HEK293 (cell line): ENCODE measurements around the gene IL15RA.
"Not testable (repeated sequence)": the region's sequence is repeated elsewhere in the genome, so short reads cannot be mapped to it uniquely, and the experiment has no call there.

Source experiments
- CTCF ChIA-PET: fragments of 350-600 bp; formaldehyde crosslinking; extraction: SDS; loops from one replicate; lab custom pipeline; 2021; ENCODE audit warnings: antibody characterized with exemption; lab: Yijun Ruan, JAX
- POLR2A ChIA-PET: fragments of 300-600 bp; formaldehyde crosslinking; extraction: SDS; loops from one replicate; lab custom pipeline; 2020; ENCODE audit warnings: antibody characterized with exemption, inconsistent platforms; lab: Yijun Ruan, JAX
- H3K27ac ChIP-seq: fragments of 200-500 bp; sonication (Bioruptor generic); 2 replicates; pipeline ENCODE4 v1.5.1; 2014; ENCODE audit warnings: low read depth, low read length, control low read depth, inconsistent platforms; ENCODE audit errors: extremely low read depth
- H3K36me3 ChIP-seq, 2 experiments: fragments of 200-500 bp in 1 of 2; sonication (Bioruptor generic) in 1 of 2; 1 replicate in 1 of 2; 2 replicates in 1 of 2; pipeline ENCODE4 v1.5.1; 2014 to 2017; ENCODE audit warnings: inconsistent platforms in 2 of 2, low read length in 2 of 2; ENCODE audit not compliant: control insufficient read depth in 2 of 2, insufficient read depth in 1 of 2
- H3K4me1 ChIP-seq: fragments of 200-500 bp; sonication (Bioruptor generic); 2 replicates; pipeline ENCODE4 v1.5.1; 2014; ENCODE audit warnings: mild to moderate bottlenecking, low read length, inconsistent platforms; ENCODE audit not compliant: control insufficient read depth, insufficient read depth
- H3K4me3 ChIP-seq: 2 replicates; pipeline ENCODE4 v1.5.1; 2011; ENCODE audit warnings: low read depth, mild to moderate bottlenecking, control low read depth, low read length, moderate library complexity
- H3K9me3 ChIP-seq: fragments of 200-500 bp; sonication (Bioruptor generic); 2 replicates; pipeline ENCODE4 v1.5.1; 2014; ENCODE audit warnings: low read depth, low read length, inconsistent platforms; ENCODE audit not compliant: control insufficient read depth, insufficient read depth
- ZBTB48 ChIP-seq: fragments of 450-650 bp; formaldehyde crosslinking; IDR thresholded peaks from 2 replicates; pipeline ENCODE4 v1.5.1; 2016; ENCODE audit warnings: missing biosample characterization, missing genetic modification characterization
- ZNF121 ChIP-seq: fragments of 450-650 bp; formaldehyde crosslinking; IDR thresholded peaks from 2 replicates; pipeline ENCODE4 v1.5.1; 2016; ENCODE audit warnings: missing biosample characterization, missing genetic modification characterization
- ZNF140 ChIP-seq: fragments of 450-650 bp; formaldehyde crosslinking; IDR thresholded peaks from 2 replicates; pipeline ENCODE4 v1.5.1; 2016; ENCODE audit warnings: missing biosample characterization, missing genetic modification characterization
- ZNF223 ChIP-seq: fragments of 450-650 bp; formaldehyde crosslinking; IDR thresholded peaks from 2 replicates; pipeline ENCODE4 v1.5.1; 2016; ENCODE audit warnings: missing biosample characterization, missing genetic modification characterization
- ZNF335 ChIP-seq: fragments of 450-650 bp; formaldehyde crosslinking; conservative IDR thresholded peaks from 2 replicates; pipeline ENCODE4 v1.5.1; 2016; ENCODE audit warnings: missing biosample characterization, missing genetic modification characterization
- ZNF501 ChIP-seq: fragments of 450-650 bp; formaldehyde crosslinking; IDR thresholded peaks from 2 replicates; pipeline ENCODE4 v1.5.1; 2016; ENCODE audit warnings: missing biosample characterization, missing genetic modification characterization
- ZNF654 ChIP-seq: fragments of 450-650 bp; formaldehyde crosslinking; IDR thresholded peaks from 2 replicates; pipeline ENCODE4 v1.5.1; 2016; ENCODE audit warnings: low read depth, missing biosample characterization, missing genetic modification characterization
- TF ChIP-seq, protein P1 (sequence below): fragments of 450-650 bp; formaldehyde crosslinking; IDR thresholded peaks from 2 replicates; pipeline ENCODE4 v1.5.1; 2017; ENCODE audit warnings: missing biosample characterization, missing genetic modification characterization

Gene IL15RA

DNA sequence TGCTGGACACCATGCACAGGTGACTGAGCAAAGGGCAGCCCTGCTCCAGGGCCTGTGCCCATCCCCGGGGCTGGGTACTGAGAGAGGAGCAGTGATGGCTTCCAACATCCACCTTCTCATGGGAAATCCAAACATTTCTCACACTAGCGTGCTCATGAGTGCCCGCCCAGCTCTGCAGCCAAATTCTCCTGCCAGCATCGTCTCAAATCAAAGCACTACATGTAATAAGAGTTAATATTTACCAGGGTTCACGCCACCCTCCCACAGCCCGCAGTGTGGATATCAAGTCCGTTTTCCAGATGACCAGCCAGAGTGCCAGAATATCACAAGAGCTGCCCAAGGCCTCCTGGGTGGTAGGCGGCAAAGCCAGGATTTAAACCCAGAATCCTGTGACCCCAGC lies 12.1 kb downstream of the IL15RA start (continued):
- TF ChIP-seq, protein P1, sequence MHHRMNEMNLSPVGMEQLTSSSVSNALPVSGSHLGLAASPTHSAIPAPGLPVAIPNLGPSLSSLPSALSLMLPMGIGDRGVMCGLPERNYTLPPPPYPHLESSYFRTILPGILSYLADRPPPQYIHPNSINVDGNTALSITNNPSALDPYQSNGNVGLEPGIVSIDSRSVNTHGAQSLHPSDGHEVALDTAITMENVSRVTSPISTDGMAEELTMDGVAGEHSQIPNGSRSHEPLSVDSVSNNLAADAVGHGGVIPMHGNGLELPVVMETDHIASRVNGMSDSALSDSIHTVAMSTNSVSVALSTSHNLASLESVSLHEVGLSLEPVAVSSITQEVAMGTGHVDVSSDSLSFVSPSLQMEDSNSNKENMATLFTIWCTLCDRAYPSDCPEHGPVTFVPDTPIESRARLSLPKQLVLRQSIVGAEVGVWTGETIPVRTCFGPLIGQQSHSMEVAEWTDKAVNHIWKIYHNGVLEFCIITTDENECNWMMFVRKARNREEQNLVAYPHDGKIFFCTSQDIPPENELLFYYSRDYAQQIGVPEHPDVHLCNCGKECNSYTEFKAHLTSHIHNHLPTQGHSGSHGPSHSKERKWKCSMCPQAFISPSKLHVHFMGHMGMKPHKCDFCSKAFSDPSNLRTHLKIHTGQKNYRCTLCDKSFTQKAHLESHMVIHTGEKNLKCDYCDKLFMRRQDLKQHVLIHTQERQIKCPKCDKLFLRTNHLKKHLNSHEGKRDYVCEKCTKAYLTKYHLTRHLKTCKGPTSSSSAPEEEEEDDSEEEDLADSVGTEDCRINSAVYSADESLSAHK (tag by site-specific recombination): no peak
- TF ChIP-seq ZNF140 (tag by site-specific recombination) (no peak), ZNF654 (tag by site-specific recombination) (no peak)

DNA sequence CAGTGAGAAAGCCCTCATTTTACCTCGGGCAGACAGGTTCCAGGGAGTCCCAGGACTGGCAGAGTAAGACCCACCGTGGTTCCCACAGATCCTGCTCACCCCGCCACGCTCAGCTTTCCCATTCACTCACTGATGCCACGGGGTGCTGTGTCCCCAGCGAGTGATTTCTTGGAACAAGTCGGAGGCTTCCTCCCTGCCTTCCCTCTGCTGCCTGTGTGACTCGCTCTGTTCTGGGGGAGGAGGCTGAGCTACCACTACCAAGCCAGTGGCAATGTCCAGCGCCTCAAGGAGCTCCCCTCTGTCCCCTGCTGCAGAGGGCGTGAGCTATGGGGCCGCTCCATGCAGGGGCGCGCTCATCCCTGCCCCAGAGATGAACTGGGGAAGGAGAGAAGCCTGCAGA lies 12.6 kb downstream of the IL15RA start:
- no peak for TF ChIP-seq ZNF335 (tag by site-specific recombination)
- H3K27ac ChIP-seq: no peak overlapping the region
- H3K4me1 ChIP-seq: no peaks in the 10 kb centered on the region
- no peaks in the 10 kb centered on the region for H3K36me3 ChIP-seq
- H3K9me3 ChIP-seq: no peaks in the 10 kb centered on the region
- ChIA-PET CTCF (no interaction called here), POLR2A (no interaction called here)
- no peak overlapping the region for H3K4me3 ChIP-seq

DNA sequence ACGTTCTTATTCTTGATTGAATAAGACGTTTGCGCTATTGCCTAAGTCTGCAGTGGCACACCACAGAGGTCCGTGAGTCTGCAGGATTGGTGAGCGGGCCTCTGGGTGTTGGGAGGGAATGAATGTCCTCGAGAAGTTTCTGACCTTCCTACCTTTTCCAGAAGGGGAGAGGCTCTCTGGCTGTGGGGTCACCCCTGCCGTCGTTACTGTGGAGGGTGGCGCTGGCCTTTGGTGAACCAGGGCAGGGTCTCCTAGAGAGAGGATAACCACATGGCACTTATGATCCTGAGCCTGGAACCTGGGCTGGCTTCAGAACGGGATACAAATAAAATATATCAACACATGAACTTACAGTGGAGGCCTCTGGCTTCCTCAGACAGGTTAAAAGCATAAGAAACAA lies 13.8 kb downstream of the IL15RA start:
- H3K27ac ChIP-seq: no peak overlapping the region
- TF ChIP-seq ZBTB48 (tag by site-specific recombination): no peak
- TF ChIP-seq ZNF223 (tag by site-specific recombination): no peak
- TF ChIP-seq, protein P1 (tag by site-specific recombination): no peak
- TF ChIP-seq ZNF501 (tag by site-specific recombination): no peak
- no peak overlapping the region for H3K4me3 ChIP-seq
- H3K4me1 ChIP-seq: no peaks in the 10 kb centered on the region
- no peaks in the 10 kb centered on the region for H3K36me3 ChIP-seq
- no peaks in the 10 kb centered on the region for H3K9me3 ChIP-seq
- POLR2A ChIA-PET: no interaction called here
- CTCF ChIA-PET: no interaction called here

DNA sequence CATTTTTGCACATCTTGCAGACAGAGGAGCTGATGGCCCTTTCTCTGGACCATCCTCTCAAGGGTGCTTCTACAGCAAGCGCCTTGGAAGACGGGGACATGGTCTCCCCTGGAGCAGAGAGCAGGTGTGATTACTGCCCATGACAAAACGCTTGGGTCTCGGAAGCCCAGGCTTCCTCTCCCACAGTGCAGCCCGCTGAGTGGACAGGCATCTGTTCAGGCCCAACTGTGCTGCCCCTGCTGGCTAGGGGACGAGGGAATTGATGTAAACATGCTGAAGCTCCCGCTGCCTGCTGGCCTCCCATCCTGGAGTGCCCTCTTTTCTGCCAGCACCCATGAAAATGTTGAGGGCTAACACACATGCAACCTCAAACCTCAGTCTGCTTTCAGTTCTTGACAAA lies 14.3 kb downstream of the IL15RA start:
- CTCF ChIA-PET: no interaction called here
- Histone ChIP-seq H3K36me3 (no peaks in the 10 kb centered on the region), H3K27ac (no peak overlapping the region), H3K4me1 (no peaks in the 10 kb centered on the region), H3K4me3 (no peak overlapping the region), H3K9me3 (no peaks in the 10 kb centered on the region)
- POLR2A ChIA-PET: no interaction called here
- TF ChIP-seq ZBTB48 (tag by site-specific recombination): no peak

DNA sequence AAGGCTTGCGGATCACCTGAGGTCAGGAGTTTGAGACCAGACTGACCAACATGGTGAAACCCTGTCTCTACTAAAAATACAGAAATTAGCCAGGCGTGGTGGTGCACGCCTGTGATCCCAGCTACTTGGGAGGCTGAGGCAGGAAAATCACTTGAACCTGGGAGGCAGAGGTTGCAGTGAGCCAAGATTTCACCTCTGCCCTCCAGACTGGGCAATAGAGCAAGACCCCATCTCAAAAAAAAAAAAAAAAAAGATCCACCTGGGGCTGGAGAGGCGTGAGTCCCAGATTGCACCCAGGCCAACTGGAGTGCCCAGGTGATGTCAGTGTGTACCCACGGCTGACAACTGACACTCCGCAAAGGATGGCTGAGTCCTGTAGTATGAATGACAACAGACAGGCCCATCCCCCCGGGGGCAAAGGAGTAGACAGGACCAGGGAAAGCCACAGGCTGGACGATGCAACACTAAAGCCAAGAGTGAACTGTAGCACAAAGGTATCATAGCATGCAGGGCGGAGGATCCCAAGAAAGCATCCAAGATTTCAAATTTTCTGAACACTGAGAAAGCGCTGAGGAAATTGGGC lies 14.9 kb downstream of the IL15RA start:
- CTCF ChIA-PET, H3K27ac ChIP-seq, H3K36me3 ChIP-seq, H3K9me3 ChIP-seq, POLR2A ChIA-PET, H3K4me3 ChIP-seq, H3K4me1 ChIP-seq: not testable (repeated sequence)
- TF ChIP-seq ZNF121 (tag by site-specific recombination): peak; percentile 83
